Measurements from ENCODE around the gene KLHL2. TPM values are rescaled to one million over a fixed set of nuclear protein-coding genes. Genes with fewer than 3 reads are reported as not detected.

The KLHL2 gene
- total and polyA plus RNA-seq, 2 of the 13 experiments (the other 11 are each of a cell fraction or from before 2014, with no cell fraction given): 9.2 to 17.6 TPM

DNA sequence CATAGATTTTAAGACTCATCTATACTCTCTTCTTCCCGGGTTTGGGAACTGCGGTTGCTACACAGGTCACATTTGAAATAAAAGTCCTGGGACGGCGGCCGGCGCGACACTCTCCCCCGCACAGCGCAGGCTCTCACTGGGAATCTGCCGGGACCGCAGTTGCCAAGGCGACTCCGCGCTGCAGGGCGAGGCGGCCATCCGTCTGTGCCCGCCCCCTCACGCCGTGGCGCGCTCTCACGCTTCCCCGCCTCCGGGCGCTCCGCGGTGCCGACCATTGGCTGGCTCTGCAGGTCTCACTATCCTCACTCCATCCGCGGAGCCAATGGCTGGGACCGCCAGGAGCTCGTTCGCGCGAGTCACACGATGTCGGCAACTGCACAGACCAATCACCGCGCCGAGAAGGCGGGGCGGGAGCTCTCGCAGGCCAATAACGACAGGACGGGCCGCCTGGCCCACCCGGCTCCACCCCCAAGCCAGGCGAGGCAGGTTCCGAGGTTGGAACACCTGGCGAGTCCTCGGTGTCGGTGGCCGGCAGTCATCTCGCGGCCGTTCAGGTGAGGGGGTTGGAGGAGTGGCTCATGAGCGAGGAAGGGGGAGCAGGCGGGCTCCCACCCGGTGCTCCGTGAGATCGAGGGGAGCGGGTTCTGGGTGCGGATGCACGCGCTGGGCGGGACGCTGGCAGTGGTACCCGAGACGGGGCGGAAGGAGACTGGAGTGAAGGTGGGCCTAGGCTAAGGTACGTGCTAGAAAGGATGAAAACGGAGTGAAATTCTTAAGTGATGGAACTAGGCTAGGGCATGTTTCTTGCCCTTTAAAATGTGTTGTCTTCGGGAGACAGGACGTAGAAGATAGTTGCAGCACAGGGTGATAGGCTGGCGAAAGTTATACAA, 120.1 kb downstream of the KLHL2 start, which contains the start of gene MSMO1 (continued):
- TF ChIP-seq ZBTB46 (CRISPR knock-in tag; IDR thresholded peaks at IDR 0.05; ENCODE audit: borderline replicate concordance) (no peak), SOX6 (IDR thresholded peaks at IDR 0.05) (no peak), SOX6 (CRISPR knock-in tag; IDR thresholded peaks at IDR 0.05) (peak; percentile 64), SNAPC2 (CRISPR knock-in tag; IDR thresholded peaks at IDR 0.05) (0 out of 2 replicates have a peak, but pooled peaks have one; percentile 38), ZNF792 (CRISPR knock-in tag; IDR thresholded peaks at IDR 0.05) (peak; percentile 81), ZNF335 (CRISPR knock-in tag; IDR thresholded peaks at IDR 0.05) (no peak), ZNF552 (CRISPR knock-in tag; IDR thresholded peaks at IDR 0.05; ENCODE audit: borderline replicate concordance) (peak; percentile 34; the same call in 1 of the 2 replicates), ZNF724P (CRISPR knock-in tag; IDR thresholded peaks at IDR 0.05; ENCODE audit: borderline replicate concordance) (no peak), ZNF607 (CRISPR knock-in tag; IDR thresholded peaks at IDR 0.05; ENCODE audit: borderline replicate concordance) (peak; percentile 75; the same call in 1 of the 2 replicates), RELA (CRISPR knock-in tag; IDR thresholded peaks at IDR 0.05) (peak; percentile 24; the same call in 1 of the 2 replicates), GABPB1 (CRISPR knock-in tag; IDR thresholded peaks at IDR 0.05) (peak; percentile 83; the same call in 1 of the 2 replicates), HMGA1 (CRISPR knock-in tag; conservative IDR thresholded peaks at IDR 0.05) (no peak), HIC2 (CRISPR knock-in tag; IDR thresholded peaks at IDR 0.05; ENCODE audit: low read depth) (peak; percentile 27), STAT5B (CRISPR knock-in tag; IDR thresholded peaks at IDR 0.05) (peak; percentile 93), CEBPG (CRISPR knock-in tag; IDR thresholded peaks at IDR 0.05) (no peak), ZNF576 (CRISPR knock-in tag; IDR thresholded peaks at IDR 0.05) (no peak), CENPBD1 (CRISPR knock-in tag; IDR thresholded peaks at IDR 0.05; ENCODE audit: borderline replicate concordance, low read depth) (no peak), HOXA5 (CRISPR knock-in tag; IDR thresholded peaks at IDR 0.05) (peak; percentile 69), IRF1 (CRISPR knock-in tag; IDR thresholded peaks at IDR 0.05; ENCODE audit: low read depth) (0 out of 2 replicates have a peak, but pooled peaks have one; percentile 21), ZNF180 (CRISPR knock-in tag; IDR thresholded peaks at IDR 0.05; ENCODE audit: borderline replicate concordance, low read depth) (no peak), ZNF136 (CRISPR knock-in tag; IDR thresholded peaks at IDR 0.05; ENCODE audit: low read depth) (0 out of 2 replicates have a peak, but pooled peaks have one; percentile 63)
- TF ChIP-seq, protein P1, sequence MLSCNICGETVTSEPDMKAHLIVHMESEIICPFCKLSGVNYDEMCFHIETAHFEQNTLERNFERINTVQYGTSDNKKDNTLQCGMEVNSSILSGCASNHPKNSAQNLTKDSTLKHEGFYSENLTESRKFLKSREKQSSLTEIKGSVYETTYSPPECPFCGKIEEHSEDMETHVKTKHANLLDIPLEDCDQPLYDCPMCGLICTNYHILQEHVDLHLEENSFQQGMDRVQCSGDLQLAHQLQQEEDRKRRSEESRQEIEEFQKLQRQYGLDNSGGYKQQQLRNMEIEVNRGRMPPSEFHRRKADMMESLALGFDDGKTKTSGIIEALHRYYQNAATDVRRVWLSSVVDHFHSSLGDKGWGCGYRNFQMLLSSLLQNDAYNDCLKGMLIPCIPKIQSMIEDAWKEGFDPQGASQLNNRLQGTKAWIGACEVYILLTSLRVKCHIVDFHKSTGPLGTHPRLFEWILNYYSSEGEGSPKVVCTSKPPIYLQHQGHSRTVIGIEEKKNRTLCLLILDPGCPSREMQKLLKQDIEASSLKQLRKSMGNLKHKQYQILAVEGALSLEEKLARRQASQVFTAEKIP (CRISPR knock-in tag; IDR thresholded peaks at IDR 0.05; ENCODE audit: borderline replicate concordance): no peak
